Measurements from ENCODE around the gene SBK3. TPM values are rescaled to one million over a fixed set of nuclear protein-coding genes. Genes with fewer than 3 reads are reported as not detected.
"Not testable (repeated sequence)": the region's sequence is repeated elsewhere in the genome, so short reads cannot be mapped to it uniquely, and the experiment has no call there.

SBK3 gene
- total RNA-seq, 2 experiments from 2014 or later = 0.34 TPM; not detected in 1

GRCh38 chr19:55497763-55498162 lies 47.6 kb downstream of the SBK3 start:
- Histone ChIP-seq H4K20me1 (ENCODE audit: insufficient read depth, low read length) (no peaks in the 10 kb centered on the region), H3K36me3 (ENCODE audit: insufficient read depth, low read length) (no peaks in the 10 kb centered on the region), H3K4me3 (ENCODE audit: low read depth, low read length, poor library complexity, severe bottlenecking) (no peak overlapping the region), H3K79me2 (ENCODE audit: insufficient read depth, low read depth, low read length) (no peaks in the 10 kb centered on the region), H2AFZ (ENCODE audit: low read length) (no peak overlapping the region), H3K9me2 (ENCODE audit: insufficient read depth, low read length) (no peaks in the 10 kb centered on the region), H3K4me2 (ENCODE audit: low read length) (no peak overlapping the region), H3K27ac (ENCODE audit: low read depth, low read length, poor library complexity, severe bottlenecking) (no peak overlapping the region), H3K4me1 (ENCODE audit: insufficient read depth, low read length, poor library complexity, severe bottlenecking) (no peaks in the 10 kb centered on the region), H3K9me3 (ENCODE audit: low read length) (no peaks in the 10 kb centered on the region)
- CTCF ChIA-PET (ENCODE audit: unreplicated experiment) = no interaction called here
- POLR2A ChIA-PET = no interaction called here
- no TSS peak for BruUV-seq (replicated peaks)
- intact Hi-C loops (cut with micrococcal nuclease; ENCODE audit: unreplicated experiment) = no loop called here
- no peak for DNase-seq (ENCODE audit: low spot score)
- TF ChIP-seq EZH2phosphoT487 (IDR thresholded peaks at IDR 0.05; ENCODE audit: borderline replicate concordance, low read depth, low read length) (no peak), CTCF (conservative IDR thresholded peaks at IDR 0.05; ENCODE audit: low read length) (no peak)

DNA sequence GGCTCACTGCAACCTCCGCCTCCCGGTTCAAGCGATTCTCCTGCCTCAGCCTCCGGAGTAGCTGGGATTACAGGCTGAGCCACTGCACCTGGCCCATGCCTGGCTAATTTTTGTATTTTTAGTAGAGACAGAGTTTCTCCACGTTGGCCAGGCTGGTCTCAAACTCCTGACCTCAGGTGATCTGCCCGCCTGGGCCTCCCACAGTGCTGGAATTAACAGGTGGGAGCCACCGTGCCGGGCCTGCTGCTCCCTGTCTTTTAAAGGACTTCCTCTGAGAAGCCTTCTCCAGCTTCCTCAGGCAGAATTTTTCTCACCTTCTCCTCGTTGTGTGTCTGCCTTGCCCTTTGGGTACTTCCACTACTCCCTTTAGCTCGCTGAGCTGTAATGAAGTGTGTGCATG lies 48.5 kb downstream of the SBK3 start:
- CTCF ChIA-PET (ENCODE audit: unreplicated experiment); DNase-seq (ENCODE audit: low spot score); H3K9me2 ChIP-seq (ENCODE audit: insufficient read depth, low read length); POLR2A ChIA-PET; H3K79me2 ChIP-seq (ENCODE audit: insufficient read depth, low read depth, low read length); H2AFZ ChIP-seq (ENCODE audit: low read length); H3K9me3 ChIP-seq (ENCODE audit: low read length); H3K27ac ChIP-seq (ENCODE audit: low read depth, low read length, poor library complexity, severe bottlenecking); H4K20me1 ChIP-seq (ENCODE audit: insufficient read depth, low read length); H3K4me1 ChIP-seq (ENCODE audit: insufficient read depth, low read length, poor library complexity, severe bottlenecking); H3K4me2 ChIP-seq (ENCODE audit: low read length); H3K4me3 ChIP-seq (ENCODE audit: low read depth, low read length, poor library complexity, severe bottlenecking); intact Hi-C loops (cut with micrococcal nuclease; ENCODE audit: unreplicated experiment); BruUV-seq (replicated peaks); H3K36me3 ChIP-seq (ENCODE audit: insufficient read depth, low read length): not testable (repeated sequence)

- POLR2A ChIA-PET = interaction anchor here (0.6 kb wide), 1 partner anchor 579 kb away, joined by 3 read pairs; no protein-coding TSS in a partner anchor
- CTCF ChIA-PET (ENCODE audit: unreplicated experiment) = no interaction called here
- Histone ChIP-seq H2AFZ (ENCODE audit: low read length) (no peak overlapping the region), H3K4me1 (ENCODE audit: insufficient read depth, low read length, poor library complexity, severe bottlenecking) (no peaks in the 10 kb centered on the region), H3K79me2 (ENCODE audit: insufficient read depth, low read depth, low read length) (no peaks in the 10 kb centered on the region), H3K4me2 (ENCODE audit: low read length) (no peak overlapping the region), H3K4me3 (ENCODE audit: low read depth, low read length, poor library complexity, severe bottlenecking) (no peak overlapping the region), H3K27ac (ENCODE audit: low read depth, low read length, poor library complexity, severe bottlenecking) (no peak overlapping the region), H3K36me3 (ENCODE audit: insufficient read depth, low read length) (no peaks in the 10 kb centered on the region), H4K20me1 (ENCODE audit: insufficient read depth, low read length) (no peaks in the 10 kb centered on the region), H3K9me3 (ENCODE audit: low read length) (no peaks in the 10 kb centered on the region), H3K9me2 (ENCODE audit: insufficient read depth, low read length) (no peaks in the 10 kb centered on the region)
- intact Hi-C loops (cut with micrococcal nuclease; ENCODE audit: unreplicated experiment) = no loop called here
- no TSS peak for BruUV-seq (replicated peaks)
- no peak for TF ChIP-seq CTCF (conservative IDR thresholded peaks at IDR 0.05; ENCODE audit: low read length)
- no peak for TF ChIP-seq EZH2phosphoT487 (IDR thresholded peaks at IDR 0.05; ENCODE audit: borderline replicate concordance, low read depth, low read length)
- DNase-seq (ENCODE audit: low spot score) = no peak
Observed at GRCh38 chr19:55495646-55496349, 49.5 kb downstream of the SBK3 start.
